K562 (cell line): ENCODE results near the gene SLC5A6. TPM values are rescaled to one million over a fixed set of nuclear protein-coding genes. Genes with fewer than 3 reads are reported as not detected.

Experiments
- ATAC-seq: fragments of 200-7000 bp; cut with Tn5 transposase; 3 replicates; pipeline ENCODE4 v1.9.1; 2020; ENCODE audit warnings: moderate library complexity
- BruUV-seq: library from RNA; stranded (reverse); fragments of 400-500 nt; replicated peaks from 2 replicates; lab custom pipeline; 2021; lab: Mats Ljungman, UMichigan
- CTCF ChIA-PET: fragments of 300-600 bp; formaldehyde crosslinking; extraction: SDS; loops from one replicate; lab custom pipeline; 2021; ENCODE audit warnings: low intra/inter-chr PET ratio; lab: Yijun Ruan, JAX
- POLR2A ChIA-PET: fragments of 300-600, 350-650 bp; sonication (Branson Sonifier 250); formaldehyde crosslinking; extraction: SDS; loops from one replicate; lab custom pipeline; 2021; ENCODE audit warnings: antibody characterized with exemption, inconsistent platforms; lab: Yijun Ruan, JAX
- DNase-seq, 4 experiments: peaks; one replicate each; pipeline versions ENCODE4 v3.0.0 to v3.0.0-alpha.2; 2011 to 2018; ENCODE audit warnings: low spot score in 3 of 4, mixed read lengths in 3 of 4; ENCODE audit errors: extremely low read depth in 1 of 4
- FAIRE-seq: peaks from 2 replicates; lab custom pipeline; 2011; peaks lifted over from hg19 to GRCh38; lab: Jason Lieb, UNC
- H2AFZ ChIP-seq: 2 replicates; pipeline ENCODE4 v1.6.0; 2011; ENCODE audit warnings: low read depth, low read length, control low read depth, inconsistent platforms
- H3K27ac ChIP-seq: fragments of 200-600 bp; 3 replicates; pipeline ENCODE4 v1.8.0; 2011; ENCODE audit warnings: low read depth, mild to moderate bottlenecking, control low read depth, inconsistent platforms, low read length, moderate library complexity, mixed read lengths; ENCODE audit errors: extremely low read depth
- H3K27me3 ChIP-seq, 2 experiments: fragments of 300-600 bp in 1 of 2; 2 replicates in 1 of 2; 3 replicates in 1 of 2; pipeline versions ENCODE4 v1.6.0 to v1.8.0; 2011; ENCODE audit warnings: inconsistent platforms in 2 of 2, low read length in 2 of 2, mild to moderate bottlenecking in 1 of 2, mixed read lengths in 1 of 2, moderate library complexity in 1 of 2; ENCODE audit not compliant: control insufficient read depth in 2 of 2, insufficient read depth in 2 of 2
- H3K36me3 ChIP-seq: fragments of 300-600 bp; 3 replicates; pipeline ENCODE4 v1.8.0; 2011; ENCODE audit warnings: mild to moderate bottlenecking, low read length, inconsistent platforms; ENCODE audit not compliant: control insufficient read depth, insufficient read depth
- H3K4me1 ChIP-seq, 2 experiments: fragments of 200-600 bp in 1 of 2; replicated peaks in 1 of 2; 2 replicates in 1 of 2; 3 replicates in 1 of 2; pipeline versions ENCODE4 v1.5.1 to v1.8.0; 2011; ENCODE audit warnings: inconsistent platforms in 2 of 2, low read length in 2 of 2, mild to moderate bottlenecking in 1 of 2, mixed read lengths in 1 of 2, moderate library complexity in 1 of 2; ENCODE audit not compliant: control insufficient read depth in 2 of 2, insufficient read depth in 2 of 2
- H3K4me2 ChIP-seq: 2 replicates; pipeline ENCODE4 v1.6.1; 2011; ENCODE audit warnings: low read length, control low read depth, inconsistent platforms, mixed read lengths; ENCODE audit not compliant: insufficient read depth
- H3K4me3 ChIP-seq: fragments of 200-600 bp; sonication (generic), shearing (Covaris generic); 2 replicates; pipeline ENCODE4 v1.5.1; 2016; ENCODE audit warnings: control low read depth, inconsistent platforms
- H3K79me2 ChIP-seq: fragments of 200-600 bp; 3 replicates; pipeline ENCODE4 v1.8.0; 2011; ENCODE audit warnings: low read length, inconsistent platforms; ENCODE audit not compliant: control insufficient read depth, insufficient read depth
- H3K9ac ChIP-seq, 2 experiments: 2 replicates each; pipeline versions ENCODE4 v1.6.0 to v1.6.1; 2011; ENCODE audit warnings: low read depth in 2 of 2, low read length in 2 of 2, control low read depth in 1 of 2, inconsistent platforms in 1 of 2, mild to moderate bottlenecking in 1 of 2, mixed read lengths in 1 of 2; ENCODE audit not compliant: insufficient read depth in 1 of 2
- H3K9me1 ChIP-seq: one replicate; pipeline ENCODE4 v1.6.0; 2011; ENCODE audit warnings: inconsistent platforms, mild to moderate bottlenecking, low read length, moderate library complexity; ENCODE audit not compliant: control insufficient read depth, insufficient read depth
- H3K9me3 ChIP-seq: replicated peaks from 2 replicates; pipeline ENCODE4 v1.5.1; 2011; ENCODE audit warnings: low read depth, low read length, inconsistent platforms; ENCODE audit not compliant: control insufficient read depth, insufficient read depth
- H4K20me1 ChIP-seq: replicated peaks from 2 replicates; pipeline ENCODE4 v1.6.1; 2011; ENCODE audit warnings: low read length, inconsistent platforms, mixed read lengths; ENCODE audit not compliant: control insufficient read depth, insufficient read depth
- BRCA1 ChIP-seq, 2 experiments: fragments of 450-650 bp in 1 of 2; sonication (generic) in 1 of 2; formaldehyde crosslinking in 1 of 2; IDR thresholded peaks; 2 replicates each; pipeline versions ENCODE4 v1.5.0 to v1.6.1; 2017 to 2020; ENCODE audit warnings: mild to moderate bottlenecking in 1 of 2, missing genetic modification reagents in 1 of 2
- DLX4 ChIP-seq: fragments of 250-450 bp; sonication (Bioruptor Pico); IDR thresholded peaks from 2 replicates; pipeline ENCODE4 v1.6.1; 2021; ENCODE audit warnings: mild to moderate bottlenecking
- HES1 ChIP-seq: fragments of 450-650 bp; IDR thresholded peaks from 2 replicates; pipeline ENCODE4 v1.6.1; 2016; ENCODE audit warnings: low read depth, mild to moderate bottlenecking, moderate library complexity
- KLF16 ChIP-seq: IDR thresholded peaks from 2 replicates; pipeline ENCODE4 v1.6.1; 2016; ENCODE audit warnings: antibody characterized with exemption
- MYBL2 ChIP-seq, 2 experiments: fragments of 450-650 bp in 1 of 2; sonication (generic) in 1 of 2; formaldehyde crosslinking in 1 of 2; IDR thresholded peaks; 2 replicates each; pipeline versions ENCODE4 v1.6.1 to v1.8.1; 2017 to 2022; ENCODE audit warnings: borderline replicate concordance in 1 of 2, inconsistent platforms in 1 of 2, low read depth in 1 of 2, mild to moderate bottlenecking in 1 of 2, missing genetic modification reagents in 1 of 2, moderate library complexity in 1 of 2
- ZNF324 ChIP-seq: fragments of 250-450 bp; sonication (Bioruptor Pico); IDR thresholded peaks from 2 replicates; pipeline ENCODE4 v1.4.0; 2020; ENCODE audit warnings: mild to moderate bottlenecking
- ZNF408 ChIP-seq: fragments of 250-450 bp; sonication (Bioruptor Pico); IDR thresholded peaks from 2 replicates; pipeline ENCODE4 v1.4.0; 2020; ENCODE audit warnings: low read depth, mild to moderate bottlenecking, moderate library complexity
- ZNF79 ChIP-seq: fragments of 250-450 bp; sonication (Bioruptor Pico); IDR thresholded peaks from 2 replicates; pipeline ENCODE4 v1.4.0; 2020; ENCODE audit warnings: low read depth, mild to moderate bottlenecking, moderate library complexity
- WGBS: fragments of 100-300 bp; shearing (Covaris generic); methylation state at CpG from one replicate; pipeline ENCODE4 v1.1.6; 2016; ENCODE audit warnings: low coverage, mixed read lengths; ENCODE audit not compliant: insufficient coverage; ENCODE audit errors: missing lambda C conversion rate; 5-methylcytosine and 5-hydroxymethylcytosine counted together
- in situ Hi-C: fragments of 300-500 bp; cut with MboI; formaldehyde crosslinking; loops from 4 replicates; pipeline ENCODE4 v1.15.0; 2018; ENCODE audit warnings: inconsistent platforms, mixed read lengths
- intact Hi-C: fragments of 100-400 bp; cut with micrococcal nuclease; formaldehyde crosslinking; loops from 2 replicates; pipeline ENCODE4 v1.14.2; 2022
- polyA plus RNA-seq, 8 experiments: library from polyadenylated mRNA; depleted of rRNA in 4 of 8; stranded (reverse) in 5 of 8; unstranded in 3 of 8; fragments of >200 nt; fragmentation: Nextera tagmentation in 2 of 8; fragmentation: Illumina TruSeq in 1 of 8; extraction: Ambion mirVana in 2 of 8; extraction: Trizol in 1 of 8; gene quantifications; 2 replicates each; pipeline versions ENCODE4 v1.2.1 to v1.2.3, GENCODE V29; 2011 to 2014; ENCODE audit warnings: inconsistent platforms in 1 of 8, missing spikeins in 1 of 8
- total RNA-seq, 7 experiments: library from RNA; depleted of rRNA in 6 of 7; stranded (reverse); fragments of >200 nt in 6 of 7; fragmentation: Illumina TruSeq in 2 of 7; extraction: Trizol in 2 of 7; gene quantifications; 2 replicates each; pipeline versions ENCODE4 v1.2.1 to v1.2.3, GENCODE V29; 2011 to 2021; ENCODE audit warnings: low replicate concordance in 1 of 7

SLC5A6 gene
- total and polyA plus RNA-seq, 9 of the 15 experiments (the other 6 are each of a cell fraction or from before 2014, with no cell fraction given): 32.6 to 137 (median 107) TPM

- CTCF ChIA-PET: no interaction called here
Observed at GRCh38 chr2:27223416-27223815, 11.3 kb upstream of the SLC5A6 start.

More at GRCh38 chr2:27223416-27223815, 11.3 kb upstream of the SLC5A6 start:
- peaks cover 6 to 9% of the 10 kb centered on the region in 2 experiments; a peak in 2 of 5 replicates for H3K4me1 ChIP-seq
- H3K79me2 ChIP-seq: peaks cover 25% of the 10 kb centered on the region
- H3K27ac ChIP-seq: no peak overlapping the region
- 0 out of 4 replicates have a peak overlapping the region, but pooled peaks of 1 of the 2 experiments have one; percentile 50 for H3K9ac ChIP-seq
- no peaks in the 10 kb centered on the region for H4K20me1 ChIP-seq
- peaks cover 3% of the 10 kb centered on the region for H3K9me1 ChIP-seq
- BruUV-seq: no TSS peak
- H3K9me3 ChIP-seq: no peaks in the 10 kb centered on the region
- no peak overlapping the region for H2AFZ ChIP-seq
- DNase-seq: no peak
- no peak for FAIRE-seq
- in situ Hi-C loops: no loop called here
- 96% methylated on average over 5 of the region's 6 CpGs for WGBS
- intact Hi-C loops: no loop called here
- no peak for ATAC-seq
- TF ChIP-seq KLF16 (no peak), ZNF79 (CRISPR knock-in tag) (no peak), MYBL2 (IDR thresholded peaks at IDR 0.05; ENCODE audit: low read depth) (no peak), MYBL2 (CRISPR knock-in tag; IDR thresholded peaks at IDR 0.05; ENCODE audit: borderline replicate concordance) (no peak), HES1 (no peak), ZNF324 (CRISPR knock-in tag) (no peak), DLX4 (CRISPR knock-in tag) (no peak), BRCA1 (IDR thresholded peaks at IDR 0.05) (no peak), BRCA1 (CRISPR knock-in tag; IDR thresholded peaks at IDR 0.05) (no peak), ZNF408 (no peak)
- H3K4me3 ChIP-seq: no peak overlapping the region
- peaks cover 96% of the 10 kb centered on the region for H3K36me3 ChIP-seq
- no peak overlapping the region for H3K4me2 ChIP-seq
- POLR2A ChIA-PET: no interaction called here
- no peaks in the 10 kb centered on the region for H3K27me3 ChIP-seq
